ENCODE results near the gene BRSK1. TPM values are rescaled to one million over a fixed set of nuclear protein-coding genes. Genes with fewer than 3 reads are reported as not detected.
A peak's percentile ranks its signal among the peaks of the same experiment; 100 is the strongest.

BRSK1 gene
- total RNA-seq (2014; rRNA removed; shearing (Covaris generic)): 1.9 and 11.9 TPM in 2 replicates
- 0.39 and 0.55 TPM in 2 replicates for polyA plus RNA-seq (2016; fragmentation: Nextera tagmentation; extraction: Ambion mirVana)

GRCh38 chr19:55283548-55284377 lies at the start of gene BRSK1:
Gene BRSK1 (plus strand): TSS chr19:55283997. CDS start chr19:55284443, 446 bp downstream.
- no peaks in the 10 kb centered on the region for H3K9me3 ChIP-seq (ENCODE audit: low read depth)
- no peaks in the 10 kb centered on the region for H3K9me2 ChIP-seq (ENCODE audit: insufficient read depth)
- H3K4me3 ChIP-seq: peak within 1 kb of the TSS; percentile 68
- H3K4me2 ChIP-seq (ENCODE audit: unreplicated experiment): peak within 1 kb of the TSS; percentile 40
- WGBS, 2 experiments (ENCODE audit: low coverage in 1 of 2, low lambda C conversion rate in 2 of 2, missing lambda C conversion rate in 2 of 2): 3 to 5% methylated on average over 3 to 36 of the region's 44 CpGs
- in situ Hi-C loops (cut with MboI): no loop called here
- peaks cover 11% of the 10 kb centered on the region; the same call in 1 of the 2 replicates for H3K79me2 ChIP-seq (ENCODE audit: insufficient read depth)
- H4K20me1 ChIP-seq (ENCODE audit: insufficient read depth): no peaks in the 10 kb centered on the region
- H3K4me1 ChIP-seq (ENCODE audit: insufficient read depth): peaks cover 6% of the 10 kb centered on the region; the same call in 1 of the 2 replicates
- H2AFZ ChIP-seq: peak within 1 kb of the TSS; percentile 93
- no peak within 1 kb of the TSS for H3K27ac ChIP-seq
- TF ChIP-seq EZH2phosphoT487 (IDR thresholded peaks at IDR 0.05; ENCODE audit: insufficient read depth, low read depth): no peak
- TF ChIP-seq EZH2 (IDR thresholded peaks at IDR 0.05; ENCODE audit: insufficient read depth, poor library complexity, severe bottlenecking): no peak
- peaks cover 6% of the 10 kb centered on the region; the same call in 1 of the 2 replicates for H3F3A ChIP-seq (ENCODE audit: insufficient read depth)
- peak; percentile 76 for DNase-seq
- H3K9ac ChIP-seq: peak within 1 kb of the TSS; percentile 74
- H3K36me3 ChIP-seq (ENCODE audit: low read depth): no peaks in the 10 kb centered on the region
- no peaks in the 10 kb centered on the region for H3K27me3 ChIP-seq (replicated peaks; ENCODE audit: insufficient read depth)

- Histone ChIP-seq H3K4me2 (ENCODE audit: unreplicated experiment) (no peak overlapping the region), H3K9me3 (ENCODE audit: low read depth) (no peaks in the 10 kb centered on the region), H3K27me3 (replicated peaks; ENCODE audit: insufficient read depth) (no peaks in the 10 kb centered on the region), H3K27ac (no peak overlapping the region), H3F3A (ENCODE audit: insufficient read depth) (no peaks in the 10 kb centered on the region), H3K79me2 (ENCODE audit: insufficient read depth) (peaks cover 5% of the 10 kb centered on the region; the same call in 1 of the 2 replicates), H3K9ac (no peak overlapping the region), H4K20me1 (ENCODE audit: insufficient read depth) (no peaks in the 10 kb centered on the region), H3K4me3 (no peak overlapping the region), H3K4me1 (ENCODE audit: insufficient read depth) (no peaks in the 10 kb centered on the region), H2AFZ (no peak overlapping the region), H3K9me2 (ENCODE audit: insufficient read depth) (no peaks in the 10 kb centered on the region), H3K36me3 (ENCODE audit: low read depth) (peaks cover 30% of the 10 kb centered on the region)
- TF ChIP-seq EZH2 (IDR thresholded peaks at IDR 0.05; ENCODE audit: insufficient read depth, poor library complexity, severe bottlenecking): no peak
- TF ChIP-seq EZH2phosphoT487 (IDR thresholded peaks at IDR 0.05; ENCODE audit: insufficient read depth, low read depth): no peak
- no peak for DNase-seq
- in situ Hi-C loops (cut with MboI): no loop called here
- WGBS, 2 experiments (ENCODE audit: low coverage in 1 of 2, low lambda C conversion rate in 2 of 2, missing lambda C conversion rate in 2 of 2): 92 to 93% methylated on average over 6 to 8 of the region's 8 CpGs
Measured at GRCh38 chr19:55238030-55238429, 45.8 kb upstream of the BRSK1 start.

- Histone ChIP-seq H4K20me1 (ENCODE audit: insufficient read depth) (no peaks in the 10 kb centered on the region), H3K9me3 (ENCODE audit: low read depth) (no peaks in the 10 kb centered on the region), H3K4me2 (ENCODE audit: unreplicated experiment) (no peak overlapping the region), H3K4me1 (ENCODE audit: insufficient read depth) (no peaks in the 10 kb centered on the region), H3K36me3 (ENCODE audit: low read depth) (peaks cover 22% of the 10 kb centered on the region), H3K9me2 (ENCODE audit: insufficient read depth) (no peaks in the 10 kb centered on the region), H3F3A (ENCODE audit: insufficient read depth) (no peaks in the 10 kb centered on the region), H2AFZ (no peak overlapping the region), H3K27me3 (replicated peaks; ENCODE audit: insufficient read depth) (no peaks in the 10 kb centered on the region), H3K27ac (no peak overlapping the region), H3K79me2 (ENCODE audit: insufficient read depth) (0 out of 2 replicates have a peak, but pooled peaks cover 6% of the 10 kb centered on the region), H3K9ac (no peak overlapping the region), H3K4me3 (no peak overlapping the region)
- in situ Hi-C loops (cut with MboI): no loop called here
- 82 to 84% methylated on average over 12 of the region's 12 CpGs for WGBS, 2 experiments (ENCODE audit: low coverage in 1 of 2, low lambda C conversion rate in 2 of 2, missing lambda C conversion rate in 2 of 2)
- no peak for DNase-seq
- TF ChIP-seq EZH2phosphoT487 (IDR thresholded peaks at IDR 0.05; ENCODE audit: insufficient read depth, low read depth) (no peak), EZH2 (IDR thresholded peaks at IDR 0.05; ENCODE audit: insufficient read depth, poor library complexity, severe bottlenecking) (no peak)
Measured at GRCh38 chr19:55239004-55239403, 44.8 kb upstream of the BRSK1 start.

- in situ Hi-C loops (cut with MboI): no loop called here
- Histone ChIP-seq H3K36me3 (ENCODE audit: low read depth) (peaks cover 22% of the 10 kb centered on the region), H3K4me3 (no peak overlapping the region), H3K27ac (no peak overlapping the region), H3K4me2 (ENCODE audit: unreplicated experiment) (no peak overlapping the region), H3K27me3 (replicated peaks; ENCODE audit: insufficient read depth) (no peaks in the 10 kb centered on the region), H3K9ac (no peak overlapping the region), H3K9me3 (ENCODE audit: low read depth) (no peaks in the 10 kb centered on the region), H3K4me1 (ENCODE audit: insufficient read depth) (no peaks in the 10 kb centered on the region), H2AFZ (no peak overlapping the region), H3F3A (ENCODE audit: insufficient read depth) (no peaks in the 10 kb centered on the region), H4K20me1 (ENCODE audit: insufficient read depth) (no peaks in the 10 kb centered on the region), H3K79me2 (ENCODE audit: insufficient read depth) (peaks cover 16% of the 10 kb centered on the region; the same call in 1 of the 2 replicates), H3K9me2 (ENCODE audit: insufficient read depth) (no peaks in the 10 kb centered on the region)
- DNase-seq: no peak
- TF ChIP-seq EZH2 (IDR thresholded peaks at IDR 0.05; ENCODE audit: insufficient read depth, poor library complexity, severe bottlenecking) (no peak), EZH2phosphoT487 (IDR thresholded peaks at IDR 0.05; ENCODE audit: insufficient read depth, low read depth) (no peak)
- 92% methylated on average over 6 of the region's 6 CpGs for WGBS, 2 experiments (ENCODE audit: low coverage in 1 of 2, low lambda C conversion rate in 2 of 2, missing lambda C conversion rate in 2 of 2)
Measured at GRCh38 chr19:55240713-55241020, 43.1 kb upstream of the BRSK1 start.
